ENCODE results near the gene GUCY2C.

GRCh38 chr12:14601692-14602478, 94.5 kb downstream of the GUCY2C start:
- TF ChIP-seq CTCF (IDR thresholded peaks at IDR 0.05; ENCODE audit: low read length) (no peak), EZH2 (IDR thresholded peaks at IDR 0.05; ENCODE audit: borderline replicate concordance, low read length) (no peak)
